Measurements from ENCODE around the gene CDC45.

GRCh38 chr22:19506212-19506611 lies 26.5 kb downstream of the CDC45 start:
- TF ChIP-seq CTCF (IDR thresholded peaks at IDR 0.05), result no peak
- no peak for TF ChIP-seq POLR2A (IDR thresholded peaks at IDR 0.05)

Data from testis (tissue), 2 donors.